IMR-90 (cell line): Measurements from ENCODE around the gene ABCA5. TPM values are rescaled to one million over a fixed set of nuclear protein-coding genes. Genes with fewer than 3 reads are reported as not detected.

Experiments
- ATAC-seq: fragments of 200-7000 bp; cut with Tn5 transposase; 2 replicates; pipeline ENCODE4 v1.9.1; 2020; ENCODE audit warnings: low read depth, mild to moderate bottlenecking, moderate library complexity
- BruUV-seq: library from RNA; stranded (reverse); fragments of 400-500 nt; replicated peaks from 2 replicates; lab custom pipeline; 2021; lab: Mats Ljungman, UMichigan
- CTCF ChIA-PET: fragments of 300-600 bp; formaldehyde crosslinking; extraction: SDS; loops from one replicate; lab custom pipeline; 2021; ENCODE audit warnings: antibody characterized with exemption; lab: Yijun Ruan, JAX
- POLR2A ChIA-PET: fragments of 300-600 bp; sonication (Branson Sonifier 250); formaldehyde crosslinking; loops from one replicate; lab custom pipeline; 2022; ENCODE audit warnings: antibody characterized with exemption; ENCODE audit not compliant: unreplicated experiment; lab: Charles Lee
- DNase-seq: peaks from one replicate; pipeline ENCODE4 v3.0.0; 2013
- H2AFZ ChIP-seq: replicated peaks from 2 replicates; pipeline ENCODE3; 2013; ENCODE audit warnings: low read length, mild to moderate bottlenecking; ENCODE audit not compliant: poor library complexity
- H2AK5ac ChIP-seq: 2 replicates; pipeline ENCODE4 v1.6.1; 2013; ENCODE audit warnings: low read depth, low read length, inconsistent platforms
- H2AK9ac ChIP-seq: replicated peaks from 2 replicates; pipeline ENCODE3; 2013; ENCODE audit warnings: mild to moderate bottlenecking, low read depth, low read length, moderate library complexity; ENCODE audit not compliant: poor library complexity
- H2BK120ac ChIP-seq: 2 replicates; pipeline ENCODE4 v1.6.1; 2013; ENCODE audit warnings: low read depth, low read length, inconsistent platforms
- H2BK15ac ChIP-seq: 3 replicates; pipeline ENCODE4 v1.6.1; 2013; ENCODE audit warnings: low read depth, low read length, inconsistent platforms
- H2BK20ac ChIP-seq: 2 replicates; pipeline ENCODE4 v1.6.1; 2013; ENCODE audit warnings: low read depth, mild to moderate bottlenecking, inconsistent platforms, low read length, moderate library complexity
- H2BK5ac ChIP-seq: 2 replicates; pipeline ENCODE4 v1.6.1; 2013; ENCODE audit warnings: mild to moderate bottlenecking, low read depth, low read length, inconsistent platforms; ENCODE audit not compliant: poor library complexity, severe bottlenecking
- H3K14ac ChIP-seq: replicated peaks from 2 replicates; pipeline ENCODE4 v1.6.1; 2013; ENCODE audit warnings: low read depth, low read length, inconsistent platforms
- H3K18ac ChIP-seq: 2 replicates; pipeline ENCODE4 v1.6.1; 2013; ENCODE audit warnings: low read depth, low read length, control low read depth
- H3K23ac ChIP-seq: 2 replicates; pipeline ENCODE4 v1.6.1; 2013; ENCODE audit warnings: low read depth, low read length, inconsistent platforms
- H3K27ac ChIP-seq: 2 replicates; pipeline ENCODE4 v1.5.1; 2013; ENCODE audit warnings: mild to moderate bottlenecking, control low read depth, low read length; ENCODE audit not compliant: insufficient read depth
- H3K27me3 ChIP-seq: 2 replicates; pipeline ENCODE4 v1.6.1; 2013; ENCODE audit warnings: low read length; ENCODE audit not compliant: control insufficient read depth, insufficient read depth
- H3K36me3 ChIP-seq: 2 replicates; pipeline ENCODE4 v1.6.1; 2013; ENCODE audit warnings: low read length, mixed read lengths; ENCODE audit not compliant: control insufficient read depth, insufficient read depth
- H3K4ac ChIP-seq: 2 replicates; pipeline ENCODE4 v1.6.1; 2013; ENCODE audit warnings: low read depth, low read length, inconsistent platforms
- H3K4me1 ChIP-seq: 2 replicates; pipeline ENCODE4 v1.6.1; 2013; ENCODE audit warnings: low read length, mixed read lengths; ENCODE audit not compliant: control insufficient read depth, insufficient read depth
- H3K4me2 ChIP-seq: 2 replicates; pipeline ENCODE4 v1.6.1; 2013; ENCODE audit warnings: low read depth, mild to moderate bottlenecking, control low read depth, low read length, moderate library complexity
- H3K4me3 ChIP-seq: 2 replicates; pipeline ENCODE4 v1.5.1; 2013; ENCODE audit warnings: low read depth, mild to moderate bottlenecking, control low read depth, low read length, moderate library complexity; ENCODE audit not compliant: insufficient read depth
- H3K56ac ChIP-seq: 2 replicates; pipeline ENCODE4 v1.6.1; 2013; ENCODE audit warnings: low read length, inconsistent platforms; ENCODE audit not compliant: insufficient read depth; ENCODE audit errors: extremely low read depth
- H3K79me1 ChIP-seq, 2 experiments: 2 replicates each; pipeline ENCODE4 v1.6.1; 2013; ENCODE audit warnings: low read length in 2 of 2, inconsistent platforms in 1 of 2, low read depth in 1 of 2
- H3K9ac ChIP-seq: 2 replicates; pipeline ENCODE4 v1.6.1; 2013; ENCODE audit warnings: low read depth, low read length, control low read depth
- H3K9me1 ChIP-seq: 2 replicates; pipeline ENCODE4 v1.6.1; 2013; ENCODE audit warnings: low read length, inconsistent platforms; ENCODE audit not compliant: insufficient read depth
- H3K9me3 ChIP-seq: 2 replicates; pipeline ENCODE4 v1.6.1; 2013; ENCODE audit warnings: low read length; ENCODE audit not compliant: control insufficient read depth, insufficient read depth
- H4K20me1 ChIP-seq: 2 replicates; pipeline ENCODE4 v1.6.1; 2013; ENCODE audit warnings: low read length, inconsistent platforms; ENCODE audit not compliant: insufficient read depth
- H4K5ac ChIP-seq: 2 replicates; pipeline ENCODE4 v1.6.1; 2013; ENCODE audit warnings: mild to moderate bottlenecking, low read depth, low read length, control low read depth
- H4K8ac ChIP-seq, 2 experiments: 2 replicates each; pipeline ENCODE4 v1.6.1; 2013; ENCODE audit warnings: low read depth in 2 of 2, low read length in 2 of 2, control low read depth in 1 of 2, inconsistent platforms in 1 of 2
- H4K91ac ChIP-seq: 2 replicates; pipeline ENCODE4 v1.6.1; 2013; ENCODE audit warnings: low read depth, low read length, inconsistent platforms; ENCODE audit not compliant: insufficient read depth
- BHLHE40 ChIP-seq: fragments of 150-350 bp; IDR thresholded peaks from 2 replicates; pipeline ENCODE4 v1.6.1; 2016; ENCODE audit warnings: mild to moderate bottlenecking, low read depth, low read length
- CEBPB ChIP-seq: IDR thresholded peaks from 2 replicates; pipeline ENCODE4 v1.6.1; 2012; ENCODE audit warnings: low read depth, low read length, improper control_type of control experiment
- CHD1 ChIP-seq: IDR thresholded peaks from 2 replicates; pipeline ENCODE4 v1.6.1; 2012; ENCODE audit warnings: low read depth, low read length, improper control_type of control experiment
- ELK1 ChIP-seq: fragments of 150-350 bp; IDR thresholded peaks from 2 replicates; pipeline ENCODE4 v1.6.1; 2016; ENCODE audit warnings: low read depth, mild to moderate bottlenecking, low read length, moderate library complexity, borderline replicate concordance
- FOS ChIP-seq: fragments of 150-350 bp; IDR thresholded peaks from 2 replicates; pipeline ENCODE4 v1.6.1; 2016; ENCODE audit warnings: low read depth, low read length
- MAFK ChIP-seq: IDR thresholded peaks from 2 replicates; pipeline ENCODE4 v1.6.1; 2012; ENCODE audit warnings: low read depth, low read length, improper control_type of control experiment
- MAZ ChIP-seq: IDR thresholded peaks from 2 replicates; pipeline ENCODE4 v1.6.1; 2012; ENCODE audit warnings: low read depth, mild to moderate bottlenecking, low read length, improper control_type of control experiment, moderate library complexity, borderline replicate concordance
- MXI1 ChIP-seq: IDR thresholded peaks from 2 replicates; pipeline ENCODE4 v1.6.1; 2012; ENCODE audit warnings: low read depth, mild to moderate bottlenecking, low read length, moderate library complexity, borderline replicate concordance
- NFE2L2 ChIP-seq: fragments of 150-350 bp; IDR thresholded peaks from 2 replicates; pipeline ENCODE4 v1.6.1; 2016; ENCODE audit warnings: low read depth, mild to moderate bottlenecking, low read length
- POLR2A ChIP-seq: IDR thresholded peaks from 2 replicates; pipeline ENCODE4 v1.6.1; 2012; ENCODE audit warnings: mild to moderate bottlenecking, low read depth, low read length
- RAD21 ChIP-seq: IDR thresholded peaks from 2 replicates; pipeline ENCODE4 v1.6.1; 2012; ENCODE audit warnings: low read length, improper control_type of control experiment
- RCOR1 ChIP-seq: IDR thresholded peaks from 2 replicates; pipeline ENCODE4 v1.6.1; 2012; ENCODE audit warnings: mild to moderate bottlenecking, low read length, improper control_type of control experiment; ENCODE audit not compliant: insufficient replicate concordance
- RFX5 ChIP-seq: IDR thresholded peaks from 2 replicates; pipeline ENCODE4 v1.8.0; 2012; ENCODE audit warnings: low read depth, mild to moderate bottlenecking, low read length, moderate library complexity
- SMC3 ChIP-seq: fragments of 150-350 bp; IDR thresholded peaks from 2 replicates; pipeline ENCODE4 v1.6.1; 2016; ENCODE audit warnings: low read depth, mild to moderate bottlenecking, antibody characterized with exemption, low read length, moderate library complexity
- WGBS, 2 experiments: methylation state at CpG; one replicate each; pipeline versions ENCODE4 v1.1.5 to v1.1.7; 2013; ENCODE audit warnings: missing lambda C conversion rate in 2 of 2; ENCODE audit not compliant: insufficient read length in 1 of 2; ENCODE audit errors: extremely low coverage in 2 of 2; 5-methylcytosine and 5-hydroxymethylcytosine counted together
- dilution Hi-C: fragments of 300-500 bp; cut with HindIII; formaldehyde crosslinking; loops from one replicate; pipeline ENCODE4 v1.14.3; 2018; ENCODE audit warnings: low sequenced_read_pairs; ENCODE audit not compliant: unreplicated experiment
- in situ Hi-C: fragments of 300-500 bp; cut with MboI; formaldehyde crosslinking; loops from 3 replicates; pipeline ENCODE4 v1.14.3; 2019; ENCODE audit warnings: low sequenced_read_pairs, inconsistent platforms, mixed read lengths
- intact Hi-C: fragments of 100-400 bp; cut with micrococcal nuclease; formaldehyde crosslinking; loops from 2 replicates; pipeline ENCODE4 v1.10.0; 2022
- polyA plus RNA-seq, 3 experiments: library from polyadenylated mRNA; depleted of rRNA; stranded (reverse); fragments of >200 nt; gene quantifications; 2 replicates each; pipeline ENCODE4 v1.2.3, GENCODE V29; 2012; ENCODE audit warnings: low replicate concordance in 1 of 3
- total RNA-seq: library from RNA; depleted of rRNA; stranded (reverse); fragments of >200 nt; gene quantifications from 2 replicates; pipeline ENCODE4 v1.2.3, GENCODE V29; 2012
- TF ChIP-seq, protein P1 (sequence below): conservative IDR thresholded peaks from 2 replicates; pipeline ENCODE4 v1.5.1; 2012; ENCODE audit warnings: mild to moderate bottlenecking, low read depth, low read length, improper control_type of control experiment
- TF ChIP-seq, protein P2 (sequence below): fragments of 150-350 bp; IDR thresholded peaks from 2 replicates; pipeline ENCODE4 v1.6.1; 2017; ENCODE audit warnings: mild to moderate bottlenecking, antibody characterized with exemption, low read length, low read depth

Gene ABCA5
- total and polyA plus RNA-seq, 2 of the 4 experiments (the other 2 are of a cell fraction): 1.3 to 2.3 TPM

GRCh38 chr17:69350911-69351310, 24.0 kb upstream of the ABCA5 start:
- Histone ChIP-seq H3K9me1 (no peaks in the 10 kb centered on the region), H3K27me3 (peaks cover 2% of the 10 kb centered on the region; the same call in 1 of the 2 replicates), H4K8ac (no peak overlapping the region), H2AK9ac (no peak overlapping the region), H3K4me1 (no peaks in the 10 kb centered on the region), H3K23ac (no peak overlapping the region), H4K91ac (no peak overlapping the region), H2AFZ (no peak overlapping the region), H3K79me1 (no peaks in the 10 kb centered on the region), H3K27ac (no peak overlapping the region), H3K4me2 (no peak overlapping the region), H3K4ac (no peak overlapping the region), H4K20me1 (no peaks in the 10 kb centered on the region), H3K56ac (no peak overlapping the region), H3K4me3 (no peak overlapping the region), H2AK5ac (no peak overlapping the region), H2BK5ac (no peak overlapping the region), H3K9me3 (no peaks in the 10 kb centered on the region), H4K5ac (no peak overlapping the region), H3K9ac (no peak overlapping the region), H3K14ac (no peak overlapping the region), H2BK120ac (no peak overlapping the region), H2BK15ac (no peak overlapping the region), H3K36me3 (no peaks in the 10 kb centered on the region), H3K18ac (no peak overlapping the region), H2BK20ac (no peak overlapping the region)
- ATAC-seq (no peak), DNase-seq (no peak)
- dilution Hi-C loops: no loop called here
- ChIA-PET POLR2A (no interaction called here), CTCF (no interaction called here)
- no TSS peak for BruUV-seq
- TF ChIP-seq, protein P1, sequence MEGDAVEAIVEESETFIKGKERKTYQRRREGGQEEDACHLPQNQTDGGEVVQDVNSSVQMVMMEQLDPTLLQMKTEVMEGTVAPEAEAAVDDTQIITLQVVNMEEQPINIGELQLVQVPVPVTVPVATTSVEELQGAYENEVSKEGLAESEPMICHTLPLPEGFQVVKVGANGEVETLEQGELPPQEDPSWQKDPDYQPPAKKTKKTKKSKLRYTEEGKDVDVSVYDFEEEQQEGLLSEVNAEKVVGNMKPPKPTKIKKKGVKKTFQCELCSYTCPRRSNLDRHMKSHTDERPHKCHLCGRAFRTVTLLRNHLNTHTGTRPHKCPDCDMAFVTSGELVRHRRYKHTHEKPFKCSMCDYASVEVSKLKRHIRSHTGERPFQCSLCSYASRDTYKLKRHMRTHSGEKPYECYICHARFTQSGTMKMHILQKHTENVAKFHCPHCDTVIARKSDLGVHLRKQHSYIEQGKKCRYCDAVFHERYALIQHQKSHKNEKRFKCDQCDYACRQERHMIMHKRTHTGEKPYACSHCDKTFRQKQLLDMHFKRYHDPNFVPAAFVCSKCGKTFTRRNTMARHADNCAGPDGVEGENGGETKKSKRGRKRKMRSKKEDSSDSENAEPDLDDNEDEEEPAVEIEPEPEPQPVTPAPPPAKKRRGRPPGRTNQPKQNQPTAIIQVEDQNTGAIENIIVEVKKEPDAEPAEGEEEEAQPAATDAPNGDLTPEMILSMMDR: no peak
- TF ChIP-seq RAD21 (no peak), RFX5 (no peak), NFE2L2 (no peak), MXI1 (no peak), RCOR1 (no peak), CEBPB (no peak), MAFK (no peak), ELK1 (no peak), BHLHE40 (no peak), CHD1 (no peak), POLR2A (no peak), SMC3 (no peak), MAZ (no peak), FOS (no peak)
- TF ChIP-seq, protein P2, sequence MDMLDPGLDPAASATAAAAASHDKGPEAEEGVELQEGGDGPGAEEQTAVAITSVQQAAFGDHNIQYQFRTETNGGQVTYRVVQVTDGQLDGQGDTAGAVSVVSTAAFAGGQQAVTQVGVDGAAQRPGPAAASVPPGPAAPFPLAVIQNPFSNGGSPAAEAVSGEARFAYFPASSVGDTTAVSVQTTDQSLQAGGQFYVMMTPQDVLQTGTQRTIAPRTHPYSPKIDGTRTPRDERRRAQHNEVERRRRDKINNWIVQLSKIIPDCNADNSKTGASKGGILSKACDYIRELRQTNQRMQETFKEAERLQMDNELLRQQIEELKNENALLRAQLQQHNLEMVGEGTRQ: no peak
- intact Hi-C loops: loop anchor here (5.0 kb wide), 1 partner anchor 101 kb away; no protein-coding TSS in a partner anchor
- 29% methylated on average over 3 of the region's 4 CpGs; no CpG with 5 or more reads in 1 of the 2 experiments for WGBS, 2 experiments
- in situ Hi-C loops: no loop called here
